Pulmonary artery endothelial cell (primary cell): ENCODE measurements around the gene HTATSF1. TPM values are rescaled to one million over a fixed set of nuclear protein-coding genes. Genes with fewer than 3 reads are reported as not detected.

Experiments
- DNase-seq: peaks from one replicate; pipeline ENCODE4 v3.0.0-alpha.2; 2011; ENCODE audit warnings: low read depth, low spot score
- total RNA-seq: library from RNA; depleted of rRNA; stranded (reverse); fragments of >200 nt; gene quantifications from 2 replicates; pipeline ENCODE4 v1.2.3, GENCODE V29; 2014

Gene HTATSF1
- total RNA-seq, result 31.7 and 40.8 TPM in 2 replicates

- DNase-seq, result no peak
Measured at GRCh38 chrX:136497556-136498052, at the start of gene HTATSF1. TSS of gene HTATSF1 (plus strand) at chrX:136497592. CDS start at chrX:136497685, 93 bp downstream.

- DNase-seq, result no peak
Measured at GRCh38 chrX:136447968-136448367, 49.4 kb upstream of the HTATSF1 start.

- no peak for DNase-seq
Measured at GRCh38 chrX:136450050-136450830, 47.2 kb upstream of the HTATSF1 start.

- DNase-seq, result no peak
Measured at GRCh38 chrX:136452614-136453013, 44.8 kb upstream of the HTATSF1 start.

GRCh38 chrX:136453114-136453513, 44.3 kb upstream of the HTATSF1 start:
- no peak for DNase-seq

GRCh38 chrX:136453771-136454170, 43.6 kb upstream of the HTATSF1 start:
- DNase-seq, result no peak

GRCh38 chrX:136456133-136456532, 41.3 kb upstream of the HTATSF1 start:
- no peak for DNase-seq

GRCh38 chrX:136457303-136457917, 40.0 kb upstream of the HTATSF1 start:
- no peak for DNase-seq

GRCh38 chrX:136464589-136464988, 32.8 kb upstream of the HTATSF1 start:
- DNase-seq, result no peak

GRCh38 chrX:136467303-136467702, 30.1 kb upstream of the HTATSF1 start:
- no peak for DNase-seq

- no peak for DNase-seq
Measured at GRCh38 chrX:136468391-136469103, 28.8 kb upstream of the HTATSF1 start.

- DNase-seq, result no peak
Measured at GRCh38 chrX:136473663-136474062, 23.7 kb upstream of the HTATSF1 start.

- DNase-seq, result no peak
Measured at GRCh38 chrX:136475236-136475635, 22.2 kb upstream of the HTATSF1 start.

GRCh38 chrX:136476501-136476900, 20.9 kb upstream of the HTATSF1 start:
- no peak for DNase-seq

- no peak for DNase-seq
Measured at GRCh38 chrX:136477026-136477425, 20.4 kb upstream of the HTATSF1 start.

- no peak for DNase-seq
Measured at GRCh38 chrX:136480383-136480782, 17.0 kb upstream of the HTATSF1 start.

GRCh38 chrX:136487647-136488046, 9.7 kb upstream of the HTATSF1 start, which contains the start of gene BRS3:
TSS of gene BRS3 (plus strand) at chrX:136487947. CDS start at chrX:136488115, 168 bp downstream.
- DNase-seq, result no peak

GRCh38 chrX:136488706-136489105, 8.7 kb upstream of the HTATSF1 start:
- DNase-seq, result no peak

GRCh38 chrX:136491832-136492231, 5.6 kb upstream of the HTATSF1 start:
- DNase-seq, result no peak

GRCh38 chrX:136493011-136493410, 4.4 kb upstream of the HTATSF1 start:
- DNase-seq, result no peak

GRCh38 chrX:136495043-136495442, 2.3 kb upstream of the HTATSF1 start:
- no peak for DNase-seq

GRCh38 chrX:136496186-136496763, 1.1 kb upstream of the HTATSF1 start:
- no peak for DNase-seq
